GM20000 (cell line): ENCODE measurements around the gene SNRK.

ENCODE experiments used
- DNase-seq: peaks from one replicate; pipeline ENCODE4 v3.0.0; 2012; ENCODE audit warnings: low spot score
- TF ChIP-seq, protein P1 (sequence below): IDR thresholded peaks from 2 replicates; pipeline ENCODE4 v1.5.1; 2012; ENCODE audit warnings: mild to moderate bottlenecking, control low read depth; ENCODE audit errors: extremely low read depth, missing control alignments

Gene SNRK

DNA sequence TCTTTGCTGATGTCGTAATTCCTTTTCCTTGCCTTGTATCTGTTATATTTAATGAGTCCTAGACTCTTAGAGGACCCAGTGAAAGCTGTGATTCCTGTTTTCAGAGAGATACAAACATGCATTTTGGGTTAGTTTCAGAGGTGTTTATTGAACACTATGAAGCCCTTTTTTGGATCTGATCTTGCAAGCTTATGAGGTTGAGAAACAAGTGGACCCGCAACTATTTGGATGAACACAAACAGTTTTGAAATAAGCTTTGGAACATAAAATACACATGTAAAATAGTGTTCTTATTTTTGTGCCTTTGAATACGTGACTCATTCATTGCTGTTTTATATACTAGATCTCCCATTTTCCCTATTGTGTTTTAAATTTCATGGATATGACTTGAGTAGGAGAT, 33.5 kb downstream of the SNRK start:
- DNase-seq = no peak
- TF ChIP-seq, protein P1, sequence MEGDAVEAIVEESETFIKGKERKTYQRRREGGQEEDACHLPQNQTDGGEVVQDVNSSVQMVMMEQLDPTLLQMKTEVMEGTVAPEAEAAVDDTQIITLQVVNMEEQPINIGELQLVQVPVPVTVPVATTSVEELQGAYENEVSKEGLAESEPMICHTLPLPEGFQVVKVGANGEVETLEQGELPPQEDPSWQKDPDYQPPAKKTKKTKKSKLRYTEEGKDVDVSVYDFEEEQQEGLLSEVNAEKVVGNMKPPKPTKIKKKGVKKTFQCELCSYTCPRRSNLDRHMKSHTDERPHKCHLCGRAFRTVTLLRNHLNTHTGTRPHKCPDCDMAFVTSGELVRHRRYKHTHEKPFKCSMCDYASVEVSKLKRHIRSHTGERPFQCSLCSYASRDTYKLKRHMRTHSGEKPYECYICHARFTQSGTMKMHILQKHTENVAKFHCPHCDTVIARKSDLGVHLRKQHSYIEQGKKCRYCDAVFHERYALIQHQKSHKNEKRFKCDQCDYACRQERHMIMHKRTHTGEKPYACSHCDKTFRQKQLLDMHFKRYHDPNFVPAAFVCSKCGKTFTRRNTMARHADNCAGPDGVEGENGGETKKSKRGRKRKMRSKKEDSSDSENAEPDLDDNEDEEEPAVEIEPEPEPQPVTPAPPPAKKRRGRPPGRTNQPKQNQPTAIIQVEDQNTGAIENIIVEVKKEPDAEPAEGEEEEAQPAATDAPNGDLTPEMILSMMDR = no peak

DNA sequence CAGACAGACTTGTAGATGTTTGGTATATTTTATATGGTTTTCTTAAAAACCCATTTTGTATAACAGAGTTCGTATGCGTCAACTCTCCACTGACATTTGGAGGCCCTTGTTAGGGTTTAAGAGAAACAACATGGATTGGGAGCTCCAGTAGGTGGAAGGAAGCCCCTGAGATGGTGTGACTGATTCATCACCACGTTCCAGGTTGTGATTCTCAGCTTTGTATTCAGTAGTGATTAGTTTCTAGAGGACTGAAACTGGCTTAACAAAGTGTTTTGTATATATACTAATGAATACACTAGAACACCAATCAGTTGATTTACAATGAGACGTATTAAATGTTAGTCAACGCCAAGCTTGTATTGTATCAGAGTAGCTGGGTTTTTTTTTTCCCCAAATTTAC, 33.9 kb downstream of the SNRK start:
- no peak for DNase-seq
- TF ChIP-seq, protein P1 = no peak

DNA sequence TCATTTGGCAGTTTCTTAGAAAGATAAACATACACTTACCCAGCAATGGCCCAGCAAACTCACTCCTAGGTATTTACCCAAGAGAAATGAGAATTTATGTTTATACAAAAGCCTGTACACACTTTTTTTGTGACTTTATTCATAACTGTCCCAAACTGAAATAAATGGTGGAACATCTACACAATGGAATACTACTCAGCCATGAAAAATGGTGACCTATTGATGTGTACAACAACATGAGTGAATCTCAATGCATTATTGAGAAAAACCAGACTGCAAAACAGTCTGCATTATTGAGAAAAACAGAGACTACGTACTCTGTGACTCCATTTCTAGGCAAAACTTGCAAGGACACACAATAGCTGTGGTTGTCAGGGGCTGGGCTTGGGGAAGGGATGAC, 37.2 kb downstream of the SNRK start:
- DNase-seq = no peak
- TF ChIP-seq, protein P1 = no peak

DNA sequence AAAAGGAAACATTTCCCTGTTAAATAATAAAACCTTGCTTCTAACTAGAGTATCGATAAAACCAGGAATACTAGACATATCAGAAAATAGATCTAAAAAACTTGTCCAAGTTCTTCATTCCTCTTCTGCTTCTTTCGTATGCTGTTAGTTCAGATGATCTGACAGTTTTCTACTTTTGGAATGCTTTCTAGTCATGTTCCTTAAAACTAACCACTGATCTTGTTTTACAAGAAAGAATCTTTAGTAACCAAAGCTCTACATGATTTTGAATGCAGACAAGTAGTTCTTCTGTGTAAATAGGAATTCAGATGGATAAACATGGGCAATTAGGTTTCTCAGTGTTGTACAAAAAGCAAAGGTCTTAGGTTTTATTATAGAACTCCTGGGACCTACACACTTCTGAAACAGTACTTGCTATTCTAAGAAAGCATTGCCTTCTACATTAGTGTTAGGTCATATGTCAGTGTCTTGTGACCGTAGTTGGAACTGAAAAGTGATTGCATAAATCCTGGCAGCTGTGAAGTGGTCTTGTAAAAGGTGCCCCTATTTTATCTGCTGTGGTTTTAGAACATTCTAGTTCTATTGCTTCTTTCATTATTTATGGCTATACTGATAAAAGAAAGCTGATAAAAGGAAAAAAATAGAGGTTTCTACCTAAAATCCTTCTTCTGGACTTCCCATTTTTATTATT, 40.7 kb downstream of the SNRK start:
- DNase-seq = no peak
- TF ChIP-seq, protein P1 = no peak

DNA sequence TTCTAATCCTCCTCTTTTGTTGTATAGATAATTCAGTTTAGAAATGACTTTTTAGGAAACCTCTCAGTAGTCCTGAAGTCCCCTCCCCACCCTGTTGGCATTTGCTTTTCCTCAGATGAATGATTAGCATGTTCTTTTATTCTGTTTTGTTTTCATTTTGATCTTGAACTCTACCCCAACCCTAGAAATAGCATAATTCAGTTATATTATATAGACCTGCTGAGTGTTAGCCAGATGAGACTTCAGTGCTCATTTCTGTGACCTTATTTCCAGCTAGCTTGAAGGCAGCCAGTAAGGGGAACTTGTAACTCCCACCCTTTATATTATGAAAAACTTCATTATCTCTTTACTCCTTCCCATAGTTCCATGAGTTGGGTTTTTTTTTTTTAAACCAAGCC, 41.2 kb downstream of the SNRK start:
- no peak for DNase-seq
- TF ChIP-seq, protein P1 = no peak

DNA sequence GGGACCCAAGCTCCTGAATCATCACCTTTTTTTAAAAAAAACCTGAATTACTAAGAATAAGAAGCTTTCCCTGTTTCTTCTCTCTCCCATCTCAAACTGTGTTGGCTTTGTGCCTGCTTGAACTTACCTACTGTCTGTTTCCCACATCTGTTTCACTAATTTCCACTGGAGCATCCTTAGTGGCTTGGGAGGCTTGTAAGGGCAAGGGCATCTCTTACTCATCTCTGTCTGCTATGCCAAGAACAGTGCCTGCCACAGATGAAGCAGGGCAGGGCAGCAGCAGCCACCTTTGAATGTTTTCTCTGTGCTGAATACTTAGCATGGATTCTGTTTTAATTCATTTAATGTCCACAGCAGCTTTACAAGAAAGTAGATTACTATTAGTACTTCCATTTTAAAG, 42.3 kb downstream of the SNRK start:
- no peak for DNase-seq
- TF ChIP-seq, protein P1 = no peak

DNA sequence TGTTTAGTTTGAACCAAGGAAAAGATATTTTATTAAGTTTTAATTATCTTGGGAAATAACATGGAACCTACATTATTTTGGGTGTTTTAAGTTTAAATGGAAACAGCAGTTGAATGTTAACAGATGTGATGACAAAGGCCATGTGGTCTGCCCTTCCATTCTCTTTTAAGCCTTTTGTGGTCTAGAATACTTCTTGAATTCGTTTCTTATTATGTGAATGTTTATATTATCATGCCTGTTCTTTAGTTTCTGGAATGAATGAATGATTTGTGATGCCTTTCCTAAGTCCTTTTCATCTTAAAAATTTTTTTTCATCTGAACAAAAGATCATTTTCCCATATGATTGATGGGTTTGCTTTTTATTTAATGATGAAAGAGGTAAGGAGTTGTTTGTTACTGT, 44.6 kb downstream of the SNRK start:
- TF ChIP-seq, protein P1 = no peak
- DNase-seq = no peak
